Measurements from ENCODE around the gene VIT. TPM values are rescaled to one million over a fixed set of nuclear protein-coding genes. Genes with fewer than 3 reads are reported as not detected.

Gene VIT
- total RNA-seq, 2 donors from 2014 or later: 23.9 to 31.4 TPM

DNA sequence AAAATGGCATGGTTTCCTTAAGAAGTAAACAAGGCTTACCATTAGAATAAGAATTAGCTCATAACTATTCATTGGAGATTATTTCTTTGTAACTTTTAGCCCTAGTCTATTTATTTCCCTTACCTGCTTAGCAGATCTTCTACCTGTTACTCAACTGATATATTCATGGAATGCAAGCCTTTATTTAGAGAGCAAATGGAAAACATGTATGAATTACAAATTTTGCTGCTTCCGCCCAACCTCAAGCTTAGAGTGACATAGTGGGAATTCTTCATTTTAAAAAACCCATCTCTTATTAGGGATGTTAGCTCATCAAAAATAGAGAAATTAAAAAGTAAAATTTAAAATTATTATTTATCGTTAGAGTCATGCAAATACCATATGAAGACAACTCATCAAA is 158.9 kb downstream of the VIT start:
- H3K4me1 ChIP-seq (ENCODE audit: control insufficient read depth in 1 of 2, low read depth in 2 of 2): no peaks in the 10 kb centered on the region
- no peak overlapping the region for H3K4me3 ChIP-seq
- peaks cover 7% of the 10 kb centered on the region for H3K36me3 ChIP-seq
- H3K27me3 ChIP-seq (replicated peaks; ENCODE audit: insufficient read depth): no peaks in the 10 kb centered on the region
- no peak for ATAC-seq (ENCODE audit: insufficient number of reproducible peaks, low FRiP score, low read depth)
- no peak for DNase-seq (ENCODE audit: low spot score)
- H3K27ac ChIP-seq: no peak overlapping the region
- H3K9me3 ChIP-seq: no peaks in the 10 kb centered on the region
- TF ChIP-seq, protein P1, sequence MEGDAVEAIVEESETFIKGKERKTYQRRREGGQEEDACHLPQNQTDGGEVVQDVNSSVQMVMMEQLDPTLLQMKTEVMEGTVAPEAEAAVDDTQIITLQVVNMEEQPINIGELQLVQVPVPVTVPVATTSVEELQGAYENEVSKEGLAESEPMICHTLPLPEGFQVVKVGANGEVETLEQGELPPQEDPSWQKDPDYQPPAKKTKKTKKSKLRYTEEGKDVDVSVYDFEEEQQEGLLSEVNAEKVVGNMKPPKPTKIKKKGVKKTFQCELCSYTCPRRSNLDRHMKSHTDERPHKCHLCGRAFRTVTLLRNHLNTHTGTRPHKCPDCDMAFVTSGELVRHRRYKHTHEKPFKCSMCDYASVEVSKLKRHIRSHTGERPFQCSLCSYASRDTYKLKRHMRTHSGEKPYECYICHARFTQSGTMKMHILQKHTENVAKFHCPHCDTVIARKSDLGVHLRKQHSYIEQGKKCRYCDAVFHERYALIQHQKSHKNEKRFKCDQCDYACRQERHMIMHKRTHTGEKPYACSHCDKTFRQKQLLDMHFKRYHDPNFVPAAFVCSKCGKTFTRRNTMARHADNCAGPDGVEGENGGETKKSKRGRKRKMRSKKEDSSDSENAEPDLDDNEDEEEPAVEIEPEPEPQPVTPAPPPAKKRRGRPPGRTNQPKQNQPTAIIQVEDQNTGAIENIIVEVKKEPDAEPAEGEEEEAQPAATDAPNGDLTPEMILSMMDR (IDR thresholded peaks at IDR 0.05): no peak

- H3K27ac ChIP-seq: no peak overlapping the region
- no peak for ATAC-seq (ENCODE audit: insufficient number of reproducible peaks, low FRiP score, low read depth)
- no peaks in the 10 kb centered on the region for H3K9me3 ChIP-seq
- H3K27me3 ChIP-seq (replicated peaks; ENCODE audit: insufficient read depth): no peaks in the 10 kb centered on the region
- TF ChIP-seq, protein P1 (IDR thresholded peaks at IDR 0.05): no peak
- H3K36me3 ChIP-seq: peaks cover 6% of the 10 kb centered on the region
- no peaks in the 10 kb centered on the region for H3K4me1 ChIP-seq (ENCODE audit: control insufficient read depth in 1 of 2, low read depth in 2 of 2)
- no peak for DNase-seq (ENCODE audit: low spot score)
- H3K4me3 ChIP-seq: no peak overlapping the region
Observed at GRCh38 chr2:36857713-36858112, 161.2 kb downstream of the VIT start.

DNA sequence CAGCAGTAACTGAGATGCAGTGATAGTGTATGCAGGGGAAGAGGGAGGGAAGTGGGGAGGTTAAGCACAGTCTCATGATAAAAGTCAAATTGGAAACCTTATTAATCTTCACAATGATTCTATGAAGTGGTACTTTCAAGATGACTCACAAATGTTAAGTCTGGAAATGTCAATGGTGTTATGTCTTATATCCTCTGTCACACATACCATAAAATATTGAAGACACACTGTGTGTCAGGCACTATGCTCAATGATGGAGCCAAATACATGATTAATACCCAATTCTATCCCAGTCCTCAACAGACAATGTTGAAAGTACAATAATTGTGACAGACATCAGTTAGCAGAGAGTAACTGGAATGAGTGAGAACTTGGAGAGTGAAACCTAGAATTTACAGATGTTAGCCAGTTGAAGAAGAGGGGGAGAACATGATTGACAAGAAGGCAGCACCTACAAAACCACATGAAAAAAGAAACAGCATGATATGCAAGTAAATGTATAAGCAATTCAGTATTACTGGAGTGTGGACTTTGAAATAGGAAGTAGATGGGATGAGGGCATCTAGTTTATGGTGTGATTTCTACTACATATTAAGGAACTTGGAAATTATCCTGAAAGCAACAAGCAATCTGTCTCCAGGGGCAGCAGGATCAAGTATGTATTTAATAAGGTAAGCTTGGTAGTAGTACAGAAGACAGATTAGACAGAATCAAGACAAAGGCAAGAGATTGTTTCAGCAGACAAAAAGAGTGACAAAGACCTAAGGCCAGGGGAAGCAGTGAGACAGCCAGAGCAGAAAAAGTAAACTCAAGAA is 162.3 kb downstream of the VIT start:
- Histone ChIP-seq H3K4me1 (ENCODE audit: control insufficient read depth in 1 of 2, low read depth in 2 of 2) (no peaks in the 10 kb centered on the region), H3K4me3 (no peak overlapping the region), H3K27ac (no peak overlapping the region), H3K27me3 (replicated peaks; ENCODE audit: insufficient read depth) (no peaks in the 10 kb centered on the region), H3K36me3 (peaks cover 6% of the 10 kb centered on the region), H3K9me3 (no peaks in the 10 kb centered on the region)
- TF ChIP-seq, protein P1 (IDR thresholded peaks at IDR 0.05): no peak
- DNase-seq (ENCODE audit: low spot score): no peak
- ATAC-seq (ENCODE audit: insufficient number of reproducible peaks, low FRiP score, low read depth): no peak

- no peak for ATAC-seq (ENCODE audit: insufficient number of reproducible peaks, low FRiP score, low read depth)
- TF ChIP-seq, protein P1 (IDR thresholded peaks at IDR 0.05): no peak
- DNase-seq (ENCODE audit: low spot score): no peak
- Histone ChIP-seq H3K4me3 (no peak overlapping the region), H3K9me3 (no peaks in the 10 kb centered on the region), H3K36me3 (peaks cover 6% of the 10 kb centered on the region), H3K4me1 (ENCODE audit: control insufficient read depth in 1 of 2, low read depth in 2 of 2) (no peaks in the 10 kb centered on the region), H3K27ac (no peak overlapping the region), H3K27me3 (replicated peaks; ENCODE audit: insufficient read depth) (no peaks in the 10 kb centered on the region)
Observed at GRCh38 chr2:36859366-36859792, 162.9 kb downstream of the VIT start.

- Histone ChIP-seq H3K36me3 (peaks cover 2% of the 10 kb centered on the region), H3K27me3 (replicated peaks; ENCODE audit: insufficient read depth) (no peaks in the 10 kb centered on the region), H3K27ac (no peak overlapping the region), H3K4me1 (ENCODE audit: control insufficient read depth in 1 of 2, low read depth in 2 of 2) (no peaks in the 10 kb centered on the region), H3K9me3 (no peaks in the 10 kb centered on the region), H3K4me3 (no peak overlapping the region)
- DNase-seq (ENCODE audit: low spot score) (no peak), ATAC-seq (ENCODE audit: insufficient number of reproducible peaks, low FRiP score, low read depth) (no peak)
- TF ChIP-seq, protein P1 (IDR thresholded peaks at IDR 0.05): no peak
Observed at GRCh38 chr2:36861896-36862295, 165.4 kb downstream of the VIT start.

Other genes starting within 250 kb of the VIT start
- 10 to 100 TPM; 42.0 to 51.4 TPM for gene FEZ2, start 98.5 kb upstream of the VIT start, total RNA-seq